NOMO-1 (cell line): ENCODE measurements around the gene ETDC.
"Not testable (repeated sequence)": the region's sequence is repeated elsewhere in the genome, so short reads cannot be mapped to it uniquely, and the experiment has no call there.

Source experiments
- DNase-seq, 2 experiments: peaks; one replicate each; lab custom pipeline; 2025; ENCODE audit not compliant: unreplicated experiment in 2 of 2; lab: John Stamatoyannopoulos, UW

Gene ETDC

GRCh38 chrX:135309430-135309923, at the start of gene ETDC:
Gene ETDC (plus strand): TSS chrX:135309480. CDS start chrX:135309480, 0 bp downstream.
- no peak for DNase-seq

- DNase-seq = not testable (repeated sequence)
These were observed 48.3 kb upstream of the ETDC start for GRCh38 chrX:135260976-135261375.

- DNase-seq = not testable (repeated sequence)
These were observed 45.9 kb upstream of the ETDC start for GRCh38 chrX:135263376-135263775.

- no peak for DNase-seq
These were observed 45.1 kb upstream of the ETDC start for GRCh38 chrX:135264206-135264605.

- no peak for DNase-seq
These were observed 36.1 kb upstream of the ETDC start for GRCh38 chrX:135273162-135273561.

GRCh38 chrX:135275973-135276372, 33.3 kb upstream of the ETDC start:
- peak; percentile 12 to 79 for DNase-seq

- DNase-seq = no peak
These were observed 21.9 kb upstream of the ETDC start for GRCh38 chrX:135287266-135287823.

GRCh38 chrX:135295238-135295943, 13.9 kb upstream of the ETDC start:
- DNase-seq = no peak

- DNase-seq = no peak
These were observed 13.4 kb upstream of the ETDC start for GRCh38 chrX:135295944-135296305.

GRCh38 chrX:135302269-135302873, 6.9 kb upstream of the ETDC start:
- no peak for DNase-seq

GRCh38 chrX:135304741-135305140, 4.5 kb upstream of the ETDC start:
- DNase-seq = no peak

GRCh38 chrX:135307171-135307570, 2.1 kb upstream of the ETDC start:
- DNase-seq = no peak

- DNase-seq = no peak
These were observed 880 bp upstream of the ETDC start for GRCh38 chrX:135308345-135308855.

GRCh38 chrX:135315864-135316263, 6.6 kb downstream of the ETDC start:
- no peak for DNase-seq

GRCh38 chrX:135324463-135324862, 15.2 kb downstream of the ETDC start:
- DNase-seq = no peak

- DNase-seq = not testable (repeated sequence)
These were observed 15.9 kb downstream of the ETDC start for GRCh38 chrX:135325036-135325818.

- no peak for DNase-seq
These were observed 18.0 kb downstream of the ETDC start for GRCh38 chrX:135327299-135327698.

- no peak for DNase-seq
These were observed 19.2 kb downstream of the ETDC start for GRCh38 chrX:135328421-135329005.

- no peak for DNase-seq
These were observed 21.4 kb downstream of the ETDC start for GRCh38 chrX:135330706-135331105.

GRCh38 chrX:135331525-135331924, 22.2 kb downstream of the ETDC start:
- DNase-seq = no peak

GRCh38 chrX:135340831-135341230, 31.6 kb downstream of the ETDC start:
- no peak for DNase-seq
